CD4-positive, CD25-positive, alpha-beta regulatory T cell (primary cell): ENCODE data around the gene CXCL14. TPM values are rescaled to one million over a fixed set of nuclear protein-coding genes. Genes with fewer than 3 reads are reported as not detected.

ENCODE experiments used
- ATAC-seq, 2 donors: fragments of 150-1000 bp; cut with Tn5 transposase; one replicate each; pipeline ENCODE4 v1.10.0; 2021; ENCODE audit warnings: low read depth in 2 of 2, moderate number of reproducible peaks in 2 of 2, moderate library complexity in 1 of 2
- DNase-seq, 3 donors: peaks; one replicate each; pipeline versions ENCODE4 v3.0.0 to v3.0.0-alpha.2; 2012 to 2022; ENCODE audit warnings: mixed read lengths in 1 of 3
- H3K27ac ChIP-seq: one replicate; pipeline ENCODE4 v1.7.0; 2013; ENCODE audit warnings: mild to moderate bottlenecking, low read length; ENCODE audit not compliant: insufficient read depth, poor library complexity, severe bottlenecking
- H3K27me3 ChIP-seq: one replicate; pipeline ENCODE4 v1.7.0; 2013; ENCODE audit warnings: low read length; ENCODE audit not compliant: control insufficient read depth, insufficient read depth
- H3K36me3 ChIP-seq: one replicate; pipeline ENCODE4 v1.7.0; 2013; ENCODE audit warnings: mild to moderate bottlenecking, low read length, moderate library complexity; ENCODE audit not compliant: control insufficient read depth, insufficient read depth
- H3K4me1 ChIP-seq: 2 replicates; pipeline ENCODE4 v1.7.0; 2013; ENCODE audit warnings: mild to moderate bottlenecking, low read length; ENCODE audit not compliant: insufficient read depth, control insufficient read depth, poor library complexity, severe bottlenecking
- H3K4me3 ChIP-seq: one replicate; pipeline ENCODE4 v1.7.0; 2013; ENCODE audit warnings: low read depth, mild to moderate bottlenecking, low read length, moderate library complexity
- H3K9me3 ChIP-seq, 2 experiments: 1 replicate in 1 of 2; 2 replicates in 1 of 2; pipeline ENCODE4 v1.7.0; 2013; ENCODE audit warnings: low read length in 2 of 2, mild to moderate bottlenecking in 1 of 2, moderate library complexity in 1 of 2; ENCODE audit not compliant: control insufficient read depth in 2 of 2
- H3K27ac Mint-ChIP-seq, 3 donors: one replicate each; pipeline ENCODE4 v1.8.0; 2020 to 2022; ENCODE audit warnings: mild to moderate bottlenecking in 3 of 3, mixed read lengths in 3 of 3, moderate library complexity in 2 of 3
- H3K27me3 Mint-ChIP-seq: one replicate; pipeline ENCODE4 v1.8.0; 2022; ENCODE audit warnings: mild to moderate bottlenecking, mixed read lengths
- H3K36me3 Mint-ChIP-seq: one replicate; pipeline ENCODE4 v1.8.0; 2020; ENCODE audit warnings: mixed read lengths
- H3K4me1 Mint-ChIP-seq, 4 donors: one replicate each; pipeline ENCODE4 v1.8.0; 2020 to 2022; ENCODE audit warnings: mixed read lengths in 4 of 4, mild to moderate bottlenecking in 1 of 4
- H3K4me3 Mint-ChIP-seq, 4 donors: one replicate each; pipeline ENCODE4 v1.8.0; 2020 to 2022; ENCODE audit warnings: mild to moderate bottlenecking in 4 of 4, mixed read lengths in 4 of 4, moderate library complexity in 3 of 4
- H3K9me3 Mint-ChIP-seq, 7 donors: one replicate each; pipeline ENCODE4 v1.8.0; 2020 to 2022; ENCODE audit warnings: mixed read lengths in 7 of 7, mild to moderate bottlenecking in 3 of 7, moderate library complexity in 2 of 7
- polyA plus RNA-seq, 4 donors: library from polyadenylated mRNA; unstranded; fragments of 300-500 nt; fragmentation: Illumina TruSeq; gene quantifications; one replicate each; pipeline ENCODE4 v1.2.3, GENCODE V29; 2021
- total RNA-seq: library from RNA; stranded (reverse); gene quantifications from one replicate; pipeline ENCODE4 v1.2.3, GENCODE V29; 2022

Gene CXCL14
- total and polyA plus RNA-seq, 5 donors from 2014 or later, result not detected

- Mint-ChIP-seq H3K36me3 (no peaks in the 10 kb centered on the region), H3K4me3 (no peak overlapping the region), H3K27ac (no peak overlapping the region), H3K27me3 (no peaks in the 10 kb centered on the region), H3K9me3 (no peaks in the 10 kb centered on the region), H3K4me1 (no peaks in the 10 kb centered on the region)
- Histone ChIP-seq H3K36me3 (no peaks in the 10 kb centered on the region), H3K4me3 (no peak overlapping the region), H3K9me3 (no peaks in the 10 kb centered on the region), H3K4me1 (no peaks in the 10 kb centered on the region), H3K27me3 (no peaks in the 10 kb centered on the region), H3K27ac (no peak overlapping the region)
- DNase-seq (no peak), ATAC-seq (no peak)
Measured at GRCh38 chr5:135587721-135588663, 9.2 kb upstream of the CXCL14 start.

GRCh38 chr5:135584918-135585317 lies 6.1 kb upstream of the CXCL14 start:
- DNase-seq (no peak), ATAC-seq (no peak)
- Mint-ChIP-seq H3K27ac (no peak overlapping the region), H3K36me3 (no peaks in the 10 kb centered on the region), H3K4me1 (no peaks in the 10 kb centered on the region), H3K9me3 (no peaks in the 10 kb centered on the region), H3K4me3 (no peak overlapping the region), H3K27me3 (peaks cover 7% of the 10 kb centered on the region)
- H3K9me3 ChIP-seq, result no peaks in the 10 kb centered on the region
- no peaks in the 10 kb centered on the region for H3K4me1 ChIP-seq
- H3K4me3 ChIP-seq, result no peak overlapping the region
- no peak overlapping the region for H3K27ac ChIP-seq
- H3K36me3 ChIP-seq, result no peaks in the 10 kb centered on the region
- H3K27me3 ChIP-seq, result no peaks in the 10 kb centered on the region

GRCh38 chr5:135584276-135584675 lies 5.5 kb upstream of the CXCL14 start:
- Histone ChIP-seq H3K27ac (no peak overlapping the region), H3K4me3 (no peak overlapping the region), H3K27me3 (no peaks in the 10 kb centered on the region), H3K4me1 (no peaks in the 10 kb centered on the region), H3K36me3 (no peaks in the 10 kb centered on the region), H3K9me3 (no peaks in the 10 kb centered on the region)
- H3K27me3 Mint-ChIP-seq, result peaks cover 13% of the 10 kb centered on the region
- DNase-seq (no peak), ATAC-seq (no peak)
- no peaks in the 10 kb centered on the region for H3K9me3 Mint-ChIP-seq
- no peak overlapping the region for H3K4me3 Mint-ChIP-seq
- no peaks in the 10 kb centered on the region for H3K36me3 Mint-ChIP-seq
- no peaks in the 10 kb centered on the region for H3K4me1 Mint-ChIP-seq
- no peak overlapping the region for H3K27ac Mint-ChIP-seq

GRCh38 chr5:135582099-135582781 lies 3.4 kb upstream of the CXCL14 start:
- no peak overlapping the region for H3K4me3 Mint-ChIP-seq
- Histone ChIP-seq H3K27me3 (peaks cover 5% of the 10 kb centered on the region), H3K4me3 (no peak overlapping the region), H3K27ac (no peak overlapping the region), H3K4me1 (no peaks in the 10 kb centered on the region), H3K9me3 (no peaks in the 10 kb centered on the region), H3K36me3 (no peaks in the 10 kb centered on the region)
- H3K36me3 Mint-ChIP-seq, result no peaks in the 10 kb centered on the region
- H3K4me1 Mint-ChIP-seq, result no peaks in the 10 kb centered on the region
- no peak overlapping the region for H3K27ac Mint-ChIP-seq
- ATAC-seq, result no peak
- no peaks in the 10 kb centered on the region for H3K9me3 Mint-ChIP-seq
- H3K27me3 Mint-ChIP-seq, result peaks cover 15% of the 10 kb centered on the region
- no peak for DNase-seq

GRCh38 chr5:135578305-135578684 lies 496 bp downstream of the CXCL14 start:
- H3K27ac Mint-ChIP-seq, result no peak overlapping the region
- H3K27me3 ChIP-seq, result peaks cover 5% of the 10 kb centered on the region
- H3K4me1 ChIP-seq, result no peaks in the 10 kb centered on the region
- H3K4me3 Mint-ChIP-seq, result no peak overlapping the region
- H3K4me3 ChIP-seq, result no peak overlapping the region
- no peaks in the 10 kb centered on the region for H3K9me3 Mint-ChIP-seq
- H3K36me3 ChIP-seq, result no peaks in the 10 kb centered on the region
- no peaks in the 10 kb centered on the region for H3K4me1 Mint-ChIP-seq
- no peaks in the 10 kb centered on the region for H3K36me3 Mint-ChIP-seq
- no peak overlapping the region for H3K27ac ChIP-seq
- no peaks in the 10 kb centered on the region for H3K9me3 ChIP-seq
- DNase-seq (no peak), ATAC-seq (no peak)
- H3K27me3 Mint-ChIP-seq, result peaks cover 19% of the 10 kb centered on the region

- Mint-ChIP-seq H3K36me3 (no peaks in the 10 kb centered on the region), H3K4me1 (no peaks in the 10 kb centered on the region), H3K27me3 (peaks cover 19% of the 10 kb centered on the region)
Measured at GRCh38 chr5:135577421-135577820, 1.4 kb downstream of the CXCL14 start.

GRCh38 chr5:135576075-135576599 lies 2.7 kb downstream of the CXCL14 start:
- no peaks in the 10 kb centered on the region for H3K9me3 ChIP-seq
- no peaks in the 10 kb centered on the region for H3K4me1 ChIP-seq
- no peaks in the 10 kb centered on the region for H3K36me3 Mint-ChIP-seq
- H3K4me1 Mint-ChIP-seq, result no peaks in the 10 kb centered on the region
- no peak overlapping the region for H3K4me3 ChIP-seq
- H3K27me3 ChIP-seq, result peaks cover 5% of the 10 kb centered on the region
- H3K36me3 ChIP-seq, result no peaks in the 10 kb centered on the region
- H3K27ac Mint-ChIP-seq, result no peak overlapping the region
- peaks cover 19% of the 10 kb centered on the region for H3K27me3 Mint-ChIP-seq
- H3K27ac ChIP-seq, result no peak overlapping the region
- no peak overlapping the region for H3K4me3 Mint-ChIP-seq
- no peak for DNase-seq
- no peak for ATAC-seq
- no peaks in the 10 kb centered on the region for H3K9me3 Mint-ChIP-seq

More at GRCh38 chr5:135577421-135577820, 1.4 kb downstream of the CXCL14 start:
- H3K4me3 Mint-ChIP-seq, result no peak overlapping the region
- Histone ChIP-seq H3K27me3 (peaks cover 5% of the 10 kb centered on the region), H3K4me3 (no peak overlapping the region), H3K9me3 (no peaks in the 10 kb centered on the region), H3K36me3 (no peaks in the 10 kb centered on the region), H3K4me1 (no peaks in the 10 kb centered on the region), H3K27ac (no peak overlapping the region)
- no peaks in the 10 kb centered on the region for H3K9me3 Mint-ChIP-seq
- H3K27ac Mint-ChIP-seq, result no peak overlapping the region
- ATAC-seq (no peak), DNase-seq (no peak)
